T1000 (cell line): ENCODE results near the gene TNFAIP8L1.

Source experiments
- DNase-seq: peaks from one replicate; lab custom pipeline; 2025; ENCODE audit warnings: mixed read lengths; lab: John Stamatoyannopoulos, UW

Gene TNFAIP8L1

DNA sequence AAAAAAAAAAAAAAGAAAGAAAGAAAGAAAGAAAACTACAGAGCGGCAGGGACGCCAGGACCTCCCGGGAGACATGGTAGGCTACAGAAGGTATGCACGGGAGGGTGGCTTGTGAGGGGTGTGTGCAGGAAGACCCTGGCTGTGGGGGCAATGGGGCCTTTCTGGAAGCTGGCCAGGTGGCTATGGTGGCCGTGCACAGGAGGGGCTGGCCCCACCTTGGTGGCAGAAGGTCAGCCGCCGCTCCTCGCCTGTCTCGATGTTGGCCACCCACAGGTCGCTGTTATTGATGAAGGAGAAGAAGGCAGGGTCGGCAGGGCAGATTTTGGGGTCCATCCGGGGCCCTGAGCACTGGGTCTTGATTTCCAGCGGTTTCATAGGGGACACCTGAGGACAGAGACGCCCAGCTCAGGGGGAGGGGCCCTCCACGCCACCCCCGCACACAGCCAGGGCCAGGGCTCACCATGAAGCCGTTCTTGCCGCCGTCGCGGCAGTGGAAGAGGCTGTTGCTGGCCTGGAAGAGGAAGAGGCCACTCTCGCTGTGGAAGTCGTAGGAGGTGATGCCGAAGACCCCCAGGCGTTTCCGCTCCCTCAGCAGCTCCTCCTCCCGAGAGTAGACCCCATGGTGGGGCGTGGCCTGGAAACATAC, 64.5 kb downstream of the TNFAIP8L1 start:
- DNase-seq: no peak

DNA sequence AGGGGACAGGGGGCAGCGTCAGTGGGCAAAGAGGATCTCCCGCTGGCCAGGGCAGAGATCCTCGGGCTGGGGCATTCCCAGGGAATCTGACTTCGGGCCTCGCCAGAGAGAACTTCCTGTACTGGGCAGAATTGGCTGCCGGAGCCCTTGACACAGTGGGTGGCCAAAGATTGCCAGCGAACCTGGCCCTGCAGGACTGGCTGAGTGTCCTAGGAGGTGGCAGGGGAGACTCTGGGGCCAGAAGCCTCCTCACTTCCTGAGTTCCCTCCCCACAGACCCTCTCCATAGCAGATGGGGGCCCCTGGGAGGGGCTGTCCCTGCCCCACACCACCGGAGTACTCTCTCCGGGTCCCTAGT, 65.0 kb downstream of the TNFAIP8L1 start:
- DNase-seq: no peak
